Activated T-helper 2 cell treated with anti-CD3 and anti-CD28 coated beads, Interferon-gamma antibody, Interleukin-2, Interleukin-4, amounts not matched to agents 10 μg/mL and 5 μg/mL and 100 μg/mL, durations not matched to agents 14 hours and 24 hours and 36 hours (primary cell): ENCODE measurements around the gene TMEM45B. TPM values are rescaled to one million over a fixed set of nuclear protein-coding genes. Genes with fewer than 3 reads are reported as not detected.
"Not testable (repeated sequence)": the region's sequence is repeated elsewhere in the genome, so short reads cannot be mapped to it uniquely, and the experiment has no call there.

Experiments used
- DNase-seq: peaks from one replicate; pipeline ENCODE4 v3.0.0; 2021; ENCODE audit warnings: low spot score
- H3K27ac Mint-ChIP-seq: one replicate; pipeline ENCODE4 v1.8.0; 2021; ENCODE audit warnings: mixed read lengths
- H3K27me3 Mint-ChIP-seq: one replicate; pipeline ENCODE4 v1.8.0; 2021; ENCODE audit warnings: low read depth, mixed read lengths
- H3K36me3 Mint-ChIP-seq: one replicate; pipeline ENCODE4 v1.8.0; 2021; ENCODE audit warnings: low read depth, mixed read lengths
- H3K4me1 Mint-ChIP-seq: one replicate; pipeline ENCODE4 v1.8.0; 2021; ENCODE audit warnings: low read depth, mixed read lengths
- H3K4me3 Mint-ChIP-seq: one replicate; pipeline ENCODE4 v1.8.0; 2021; ENCODE audit warnings: low read depth, mild to moderate bottlenecking, moderate library complexity, mixed read lengths
- H3K9me3 Mint-ChIP-seq: one replicate; pipeline ENCODE4 v1.8.0; 2021; ENCODE audit warnings: mixed read lengths
- intact Hi-C: fragments of 100-400 bp; cut with micrococcal nuclease; formaldehyde crosslinking; loops from one replicate; pipeline ENCODE4 v1.15.1; 2023
- total RNA-seq: library from RNA; stranded (reverse); gene quantifications from 2 replicates; pipeline ENCODE4 v1.2.3, GENCODE V29; 2022

TMEM45B gene
- total RNA-seq, 1 donor from 2014 or later: 0.27 TPM

GRCh38 chr11:129817534-129818051 lies 1.9 kb downstream of the TMEM45B start:
- Mint-ChIP-seq H3K27me3 (peaks cover 37% of the 10 kb centered on the region), H3K9me3 (no peaks in the 10 kb centered on the region), H3K36me3 (no peaks in the 10 kb centered on the region), H3K4me3 (no peak overlapping the region), H3K4me1 (peaks cover 28% of the 10 kb centered on the region), H3K27ac (no peak overlapping the region)
- intact Hi-C loops: no loop called here
- no peak for DNase-seq

GRCh38 chr11:129818236-129818635 lies 2.6 kb downstream of the TMEM45B start:
- Mint-ChIP-seq H3K27me3 (peaks cover 37% of the 10 kb centered on the region), H3K4me1 (peaks cover 28% of the 10 kb centered on the region)
- H3K9me3 Mint-ChIP-seq, H3K27ac Mint-ChIP-seq, intact Hi-C loops, DNase-seq, H3K36me3 Mint-ChIP-seq, H3K4me3 Mint-ChIP-seq: not testable (repeated sequence)

GRCh38 chr11:129819237-129819636 lies 3.6 kb downstream of the TMEM45B start:
- peaks cover 22% of the 10 kb centered on the region for H3K4me1 Mint-ChIP-seq
- no peaks in the 10 kb centered on the region for H3K9me3 Mint-ChIP-seq
- intact Hi-C loops: no loop called here

GRCh38 chr11:129820228-129820627 lies 4.6 kb downstream of the TMEM45B start:
- peaks cover 12% of the 10 kb centered on the region for H3K4me1 Mint-ChIP-seq
- H3K4me3 Mint-ChIP-seq, H3K9me3 Mint-ChIP-seq, intact Hi-C loops, DNase-seq, H3K27ac Mint-ChIP-seq, H3K36me3 Mint-ChIP-seq: not testable (repeated sequence)
- peaks cover 25% of the 10 kb centered on the region for H3K27me3 Mint-ChIP-seq

More at GRCh38 chr11:129819237-129819636, 3.6 kb downstream of the TMEM45B start:
- no peak overlapping the region for H3K27ac Mint-ChIP-seq
- H3K36me3 Mint-ChIP-seq: no peaks in the 10 kb centered on the region
- no peak for DNase-seq
- peaks cover 32% of the 10 kb centered on the region for H3K27me3 Mint-ChIP-seq
- H3K4me3 Mint-ChIP-seq: no peak overlapping the region

GRCh38 chr11:129823281-129823680 lies 7.6 kb downstream of the TMEM45B start:
- H3K9me3 Mint-ChIP-seq, DNase-seq, H3K4me1 Mint-ChIP-seq, H3K4me3 Mint-ChIP-seq, H3K36me3 Mint-ChIP-seq, H3K27me3 Mint-ChIP-seq, H3K27ac Mint-ChIP-seq, intact Hi-C loops: not testable (repeated sequence)

GRCh38 chr11:129823799-129824198 lies 8.2 kb downstream of the TMEM45B start:
- H3K27ac Mint-ChIP-seq, intact Hi-C loops, H3K27me3 Mint-ChIP-seq, H3K4me3 Mint-ChIP-seq, DNase-seq, H3K36me3 Mint-ChIP-seq, H3K9me3 Mint-ChIP-seq, H3K4me1 Mint-ChIP-seq: not testable (repeated sequence)

GRCh38 chr11:129825380-129825779 lies 9.7 kb downstream of the TMEM45B start:
- no peak for DNase-seq
- H3K36me3 Mint-ChIP-seq: no peaks in the 10 kb centered on the region
- H3K4me3 Mint-ChIP-seq: no peak overlapping the region
- intact Hi-C loops: no loop called here
- H3K4me1 Mint-ChIP-seq: peaks cover 2% of the 10 kb centered on the region
- peaks cover 5% of the 10 kb centered on the region for H3K9me3 Mint-ChIP-seq
- H3K27me3 Mint-ChIP-seq: peaks cover 2% of the 10 kb centered on the region
- no peak overlapping the region for H3K27ac Mint-ChIP-seq

- Mint-ChIP-seq H3K27me3 (no peaks in the 10 kb centered on the region), H3K4me1 (peaks cover 2% of the 10 kb centered on the region), H3K9me3 (peaks cover 5% of the 10 kb centered on the region), H3K27ac (no peak overlapping the region), H3K36me3 (no peaks in the 10 kb centered on the region), H3K4me3 (no peak overlapping the region)
- no peak for DNase-seq
- intact Hi-C loops: no loop called here
Observed at GRCh38 chr11:129828301-129828836, 12.7 kb downstream of the TMEM45B start.

GRCh38 chr11:129829497-129829896 lies 13.8 kb downstream of the TMEM45B start:
- intact Hi-C loops: not testable (repeated sequence)

GRCh38 chr11:129831227-129831626 lies 15.6 kb downstream of the TMEM45B start:
- intact Hi-C loops, H3K27ac Mint-ChIP-seq, H3K9me3 Mint-ChIP-seq, H3K4me3 Mint-ChIP-seq, DNase-seq, H3K27me3 Mint-ChIP-seq, H3K4me1 Mint-ChIP-seq, H3K36me3 Mint-ChIP-seq: not testable (repeated sequence)

More at GRCh38 chr11:129829497-129829896, 13.8 kb downstream of the TMEM45B start:
- not testable (repeated sequence) for H3K4me1 Mint-ChIP-seq, DNase-seq, H3K36me3 Mint-ChIP-seq, H3K4me3 Mint-ChIP-seq, H3K27me3 Mint-ChIP-seq, H3K9me3 Mint-ChIP-seq, H3K27ac Mint-ChIP-seq

- H3K4me3 Mint-ChIP-seq, DNase-seq, H3K36me3 Mint-ChIP-seq, H3K9me3 Mint-ChIP-seq, H3K4me1 Mint-ChIP-seq, H3K27me3 Mint-ChIP-seq, intact Hi-C loops, H3K27ac Mint-ChIP-seq: not testable (repeated sequence)
Observed at GRCh38 chr11:129833260-129833659, 17.6 kb downstream of the TMEM45B start.

GRCh38 chr11:129836423-129836891 lies 20.8 kb downstream of the TMEM45B start:
- H3K36me3 Mint-ChIP-seq, H3K9me3 Mint-ChIP-seq, H3K4me1 Mint-ChIP-seq, intact Hi-C loops, H3K27ac Mint-ChIP-seq, H3K4me3 Mint-ChIP-seq, H3K27me3 Mint-ChIP-seq, DNase-seq: not testable (repeated sequence)

- DNase-seq: no peak
- no peaks in the 10 kb centered on the region for H3K36me3 Mint-ChIP-seq
- peaks cover 1% of the 10 kb centered on the region for H3K27me3 Mint-ChIP-seq
- no peak overlapping the region for H3K4me3 Mint-ChIP-seq
- peaks cover 9% of the 10 kb centered on the region for H3K4me1 Mint-ChIP-seq
- H3K9me3 Mint-ChIP-seq: peaks cover 2% of the 10 kb centered on the region
- no peak overlapping the region for H3K27ac Mint-ChIP-seq
- intact Hi-C loops: no loop called here
Observed at GRCh38 chr11:129836979-129837378, 21.3 kb downstream of the TMEM45B start.
